ENCODE results near the gene AIFM2. TPM values are rescaled to one million over a fixed set of nuclear protein-coding genes. Genes with fewer than 3 reads are reported as not detected.
"Not testable (repeated sequence)": the region's sequence is repeated elsewhere in the genome, so short reads cannot be mapped to it uniquely, and the experiment has no call there.

AIFM2 gene
- 10 to 100 TPM in 3 of 4 donors, 1 to 10 TPM in 1; 3.8 to 15.7 (median 13.6) TPM for polyA plus RNA-seq
- long read RNA-seq, donor 1, partial matches to known transcripts, result 0 of 2 reads
- long read RNA-seq, donor 1, other reads (novel, unspliced or antisense), result 0 of 2 reads
- long read RNA-seq, donor 2, partial matches to known transcripts, result 0 of 9 reads
- long read RNA-seq, donor 2, other reads (novel, unspliced or antisense), result 9 of 9 reads
- long read RNA-seq, donor 3, result 0 reads
- long read RNA-seq, donor 4, result 0 reads
- long read RNA-seq, donor 5, result 0 reads
- long read RNA-seq, donor 6, result 0 reads
- long read RNA-seq, donor 7, result 0 reads
- long read RNA-seq, donor 8, result 0 reads
- long read RNA-seq, donor 9, result 0 reads
- long read RNA-seq, donor 10, partial matches to known transcripts, result 0 of 2 reads
- long read RNA-seq, donor 10, other reads (novel, unspliced or antisense), result 0 of 2 reads

DNA sequence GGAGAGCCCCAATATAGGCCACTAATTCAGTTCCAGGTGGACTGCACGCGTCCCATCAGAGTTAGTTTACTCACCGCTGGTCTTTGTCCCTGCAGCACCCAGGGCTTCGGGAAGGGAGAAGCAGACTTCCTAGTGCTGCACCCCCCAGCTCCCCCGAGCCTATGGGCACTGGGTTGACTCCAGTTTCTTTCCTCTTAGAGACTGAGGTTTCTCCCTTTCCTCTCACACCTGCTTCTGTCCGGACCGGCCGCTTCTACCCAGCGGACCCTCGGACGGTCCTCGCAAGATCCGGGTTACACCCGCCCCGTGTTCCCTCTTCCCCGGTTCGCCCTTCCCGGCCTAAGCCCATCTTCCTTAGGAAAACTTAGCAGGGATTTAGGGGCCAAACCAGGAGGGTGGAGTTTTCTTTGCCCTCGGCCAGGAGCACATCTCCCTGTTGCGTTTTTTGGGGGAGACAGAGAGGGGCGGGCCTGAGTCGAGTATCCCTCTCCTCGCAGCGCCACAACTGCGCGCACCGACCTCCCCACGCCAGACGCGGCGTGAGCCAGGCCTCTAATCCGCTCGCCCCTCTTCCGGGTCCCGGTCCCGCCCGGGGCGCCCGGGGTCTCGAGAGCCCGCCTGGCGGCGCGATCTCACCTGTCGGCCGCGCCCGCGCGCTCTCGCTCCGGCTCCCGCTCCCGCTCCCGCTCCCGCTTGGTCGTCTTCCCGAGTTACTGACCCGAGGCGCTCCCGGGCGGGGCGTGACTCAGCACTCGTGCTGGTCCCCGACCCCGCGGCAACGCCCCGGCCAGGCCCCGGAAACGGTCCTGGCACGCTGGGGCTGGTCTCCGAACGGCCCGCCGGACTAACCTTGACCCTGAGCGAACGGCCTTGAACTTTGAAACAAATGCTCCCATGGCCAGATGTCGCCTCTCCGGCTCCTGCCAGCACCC lies at the start of gene AIFM2:
Gene AIFM2, minus strand, starts transcription at position 728 of the 932 bp plus-strand sequence. CDS start 8,741 bp downstream, outside the sequence.
- Histone ChIP-seq H3K4me3 (ENCODE audit: low read depth in 1 of 3, low read length in 3 of 3) (peak within 1 kb of the TSS; percentile 56 to 89 (median 66)), H3K36me3 (ENCODE audit: control insufficient read depth in 3 of 3, insufficient read depth in 2 of 3, low read depth in 1 of 3, low read length in 3 of 3) (no peaks in the 10 kb centered on the region), H3K9me3 (ENCODE audit: control insufficient read depth in 2 of 2, insufficient read depth in 1 of 2, low read depth in 1 of 2, low read length in 1 of 2) (no peaks in the 10 kb centered on the region), H3K27ac (ENCODE audit: low read depth in 1 of 3, low read length in 2 of 3) (peak within 1 kb of the TSS; percentile 57 to 90 (median 87)), H3K27me3 (ENCODE audit: control insufficient read depth in 3 of 3, insufficient read depth in 3 of 3, low read length in 3 of 3) (no peaks in the 10 kb centered on the region), H3K4me1 (ENCODE audit: control insufficient read depth in 3 of 3, insufficient read depth in 2 of 3, low read depth in 1 of 3, low read length in 2 of 3) (peaks cover 0 to 8% (median 4%) of the 10 kb centered on the region in 3 donors)
- FAIRE-seq, result no peak
- 1 to 5% (median 5%) methylated on average over 61 to 80 of the region's 80 CpGs for WGBS, 3 donors
- DNase-seq, result peak; percentile 93 to 94

DNA sequence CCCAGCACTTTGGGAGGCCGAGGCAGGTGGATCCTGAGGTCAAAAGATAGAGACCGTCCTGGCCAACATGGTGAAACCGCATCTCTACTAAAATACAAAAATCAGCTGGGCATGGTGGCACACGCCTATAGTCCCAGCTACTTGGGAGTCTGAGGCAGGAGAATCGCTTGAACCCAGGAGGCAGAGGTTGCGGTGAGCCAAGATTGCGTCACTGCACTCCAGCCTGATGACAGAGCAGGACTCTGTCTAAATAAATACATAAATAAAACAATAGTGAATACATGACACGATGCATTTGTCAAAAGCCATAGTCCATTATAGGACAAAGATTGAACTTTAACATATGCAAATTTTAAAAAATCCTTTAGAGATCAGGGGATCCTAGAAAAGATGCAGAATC lies 46.6 kb upstream of the AIFM2 start:
- FAIRE-seq; H3K36me3 ChIP-seq (ENCODE audit: control insufficient read depth in 3 of 3, insufficient read depth in 2 of 3, low read depth in 1 of 3, low read length in 3 of 3); H3K27ac ChIP-seq (ENCODE audit: low read depth in 1 of 3, low read length in 2 of 3); DNase-seq; H3K4me3 ChIP-seq (ENCODE audit: low read depth in 1 of 3, low read length in 3 of 3); H3K4me1 ChIP-seq (ENCODE audit: control insufficient read depth in 3 of 3, insufficient read depth in 2 of 3, low read depth in 1 of 3, low read length in 2 of 3); H3K27me3 ChIP-seq (ENCODE audit: control insufficient read depth in 3 of 3, insufficient read depth in 3 of 3, low read length in 3 of 3); H3K9me3 ChIP-seq (ENCODE audit: control insufficient read depth in 2 of 2, insufficient read depth in 1 of 2, low read depth in 1 of 2, low read length in 1 of 2): not testable (repeated sequence)
- 93 to 95% (median 94%) methylated on average over 8 of the region's 8 CpGs for WGBS, 3 donors

GRCh38 chr10:70178139-70178725 lies 45.6 kb upstream of the AIFM2 start:
- H3K4me1 ChIP-seq (ENCODE audit: control insufficient read depth in 3 of 3, insufficient read depth in 2 of 3, low read depth in 1 of 3, low read length in 2 of 3), result no peaks in the 10 kb centered on the region
- DNase-seq (no peak), FAIRE-seq (no peak)
- peaks cover 0 to 3% (median 2%) of the 10 kb centered on the region in 3 donors for H3K27me3 ChIP-seq (ENCODE audit: control insufficient read depth in 3 of 3, insufficient read depth in 3 of 3, low read length in 3 of 3)
- WGBS, 3 donors, result 84 to 85% (median 85%) methylated on average over 4 of the region's 4 CpGs
- H3K9me3 ChIP-seq (ENCODE audit: control insufficient read depth in 2 of 2, insufficient read depth in 1 of 2, low read depth in 1 of 2, low read length in 1 of 2), result peaks cover 0 to 9% of the 10 kb centered on the region in 2 donors
- H3K36me3 ChIP-seq (ENCODE audit: control insufficient read depth in 3 of 3, insufficient read depth in 2 of 3, low read depth in 1 of 3, low read length in 3 of 3), result no peaks in the 10 kb centered on the region
- H3K4me3 ChIP-seq (ENCODE audit: low read depth in 1 of 3, low read length in 3 of 3), result no peak overlapping the region
- no peak overlapping the region for H3K27ac ChIP-seq (ENCODE audit: low read depth in 1 of 3, low read length in 2 of 3)

DNA sequence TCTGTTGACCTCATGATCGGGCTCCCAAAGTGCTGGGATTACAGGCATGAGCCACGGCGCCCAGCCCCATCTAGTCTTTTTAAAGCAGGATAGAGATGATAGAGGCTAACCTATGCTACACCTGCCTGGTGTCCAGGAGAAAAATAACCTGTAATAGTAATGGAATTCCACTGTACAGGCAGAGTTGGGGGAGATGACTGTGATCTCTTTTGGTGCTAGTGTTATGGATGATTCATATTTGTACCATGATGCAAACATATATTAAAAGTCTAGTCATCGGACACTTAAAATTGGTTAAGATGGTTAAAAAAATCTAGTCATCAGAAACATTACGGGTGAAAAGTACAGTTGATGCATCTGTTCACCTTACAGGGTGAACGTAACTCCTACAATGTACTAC lies 43.8 kb upstream of the AIFM2 start:
- Histone ChIP-seq H3K4me3 (ENCODE audit: low read depth in 1 of 3, low read length in 3 of 3) (no peak overlapping the region), H3K4me1 (ENCODE audit: control insufficient read depth in 3 of 3, insufficient read depth in 2 of 3, low read depth in 1 of 3, low read length in 2 of 3) (no peaks in the 10 kb centered on the region), H3K27me3 (ENCODE audit: control insufficient read depth in 3 of 3, insufficient read depth in 3 of 3, low read length in 3 of 3) (no peaks in the 10 kb centered on the region), H3K36me3 (ENCODE audit: control insufficient read depth in 3 of 3, insufficient read depth in 2 of 3, low read depth in 1 of 3, low read length in 3 of 3) (no peaks in the 10 kb centered on the region), H3K9me3 (ENCODE audit: control insufficient read depth in 2 of 2, insufficient read depth in 1 of 2, low read depth in 1 of 2, low read length in 1 of 2) (peaks cover 0 to 9% of the 10 kb centered on the region in 2 donors), H3K27ac (ENCODE audit: low read depth in 1 of 3, low read length in 2 of 3) (no peak overlapping the region)
- FAIRE-seq (no peak), DNase-seq (no peak)
- WGBS, 3 donors, result 76 to 81% (median 76%) methylated on average over 6 of the region's 6 CpGs

- H3K27me3 ChIP-seq (ENCODE audit: control insufficient read depth in 3 of 3, insufficient read depth in 3 of 3, low read length in 3 of 3), result no peaks in the 10 kb centered on the region
- no peaks in the 10 kb centered on the region for H3K36me3 ChIP-seq (ENCODE audit: control insufficient read depth in 3 of 3, insufficient read depth in 2 of 3, low read depth in 1 of 3, low read length in 3 of 3)
- H3K4me1 ChIP-seq (ENCODE audit: control insufficient read depth in 3 of 3, insufficient read depth in 2 of 3, low read depth in 1 of 3, low read length in 2 of 3), result peaks cover 0 to 2% (median 2%) of the 10 kb centered on the region in 3 donors
- H3K9me3 ChIP-seq (ENCODE audit: control insufficient read depth in 2 of 2, insufficient read depth in 1 of 2, low read depth in 1 of 2, low read length in 1 of 2), result peaks cover 0 to 7% of the 10 kb centered on the region in 2 donors
- WGBS, 3 donors, result 91 to 93% (median 91%) methylated on average over 3 of the region's 3 CpGs
- DNase-seq (no peak), FAIRE-seq (no peak)
- no peak overlapping the region for H3K27ac ChIP-seq (ENCODE audit: low read depth in 1 of 3, low read length in 2 of 3)
- no peak overlapping the region for H3K4me3 ChIP-seq (ENCODE audit: low read depth in 1 of 3, low read length in 3 of 3)
Measured at GRCh38 chr10:70175516-70175915, 42.9 kb upstream of the AIFM2 start.

GRCh38 chr10:70174058-70174741 lies 41.6 kb upstream of the AIFM2 start:
- Histone ChIP-seq H3K27me3 (ENCODE audit: control insufficient read depth in 3 of 3, insufficient read depth in 3 of 3, low read length in 3 of 3) (no peaks in the 10 kb centered on the region), H3K4me3 (ENCODE audit: low read depth in 1 of 3, low read length in 3 of 3) (no peak overlapping the region), H3K9me3 (ENCODE audit: control insufficient read depth in 2 of 2, insufficient read depth in 1 of 2, low read depth in 1 of 2, low read length in 1 of 2) (no peaks in the 10 kb centered on the region), H3K4me1 (ENCODE audit: control insufficient read depth in 3 of 3, insufficient read depth in 2 of 3, low read depth in 1 of 3, low read length in 2 of 3) (peaks cover 2 to 3% (median 2%) of the 10 kb centered on the region in 3 donors), H3K36me3 (ENCODE audit: control insufficient read depth in 3 of 3, insufficient read depth in 2 of 3, low read depth in 1 of 3, low read length in 3 of 3) (no peaks in the 10 kb centered on the region), H3K27ac (ENCODE audit: low read depth in 1 of 3, low read length in 2 of 3) (peak overlapping the region in 2 of 3 donors; percentile 42 to 43)
- peak in 1 of 2 donors; percentile 58 for DNase-seq
- 40 to 47% (median 41%) methylated on average over 4 of the region's 4 CpGs for WGBS, 3 donors
- no peak for FAIRE-seq

DNA sequence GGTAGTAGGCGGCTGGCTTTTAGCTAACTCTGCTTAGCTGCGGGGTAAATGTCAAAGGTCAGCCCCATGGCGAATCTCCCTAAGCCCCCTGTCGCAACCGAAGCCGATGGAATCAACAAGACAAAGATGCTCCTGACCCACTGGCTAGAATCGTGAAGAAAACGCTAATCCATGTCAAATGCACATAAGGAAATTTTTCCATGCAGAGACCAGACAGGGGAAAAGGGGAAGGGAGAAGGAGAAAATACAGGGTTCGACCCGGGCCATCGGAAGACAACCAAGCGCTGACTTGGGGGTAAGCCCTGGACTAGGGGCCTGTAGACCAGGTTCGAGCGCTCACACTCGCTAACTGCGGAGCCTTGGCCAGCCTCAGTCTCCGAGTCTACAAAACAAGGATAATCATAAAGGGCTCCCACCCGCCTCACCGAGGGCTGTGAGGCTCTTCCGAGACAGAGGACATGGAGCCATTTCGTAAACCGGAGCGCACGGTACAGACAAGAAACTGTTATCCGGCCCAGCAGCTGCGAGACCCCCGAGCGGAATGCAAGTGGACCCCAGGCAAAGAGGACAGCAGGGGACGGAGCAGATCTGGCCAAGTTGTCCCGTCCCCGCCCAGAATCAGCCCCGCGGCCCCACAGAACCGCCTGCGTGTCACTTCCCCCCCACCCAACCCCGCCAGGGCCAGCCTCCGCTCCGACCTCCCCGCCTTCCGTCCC lies 37.2 kb upstream of the AIFM2 start:
- Histone ChIP-seq H3K27me3 (ENCODE audit: control insufficient read depth in 3 of 3, insufficient read depth in 3 of 3, low read length in 3 of 3) (no peaks in the 10 kb centered on the region), H3K9me3 (ENCODE audit: control insufficient read depth in 2 of 2, insufficient read depth in 1 of 2, low read depth in 1 of 2, low read length in 1 of 2) (no peaks in the 10 kb centered on the region), H3K4me1 (ENCODE audit: control insufficient read depth in 3 of 3, insufficient read depth in 2 of 3, low read depth in 1 of 3, low read length in 2 of 3) (peaks cover 2 to 10% (median 10%) of the 10 kb centered on the region in 3 donors), H3K4me3 (ENCODE audit: low read depth in 1 of 3, low read length in 3 of 3) (peak overlapping the region; percentile 85 to 100 (median 89)), H3K27ac (ENCODE audit: low read depth in 1 of 3, low read length in 2 of 3) (peak overlapping the region; percentile 71 to 94 (median 88)), H3K36me3 (ENCODE audit: control insufficient read depth in 3 of 3, insufficient read depth in 2 of 3, low read depth in 1 of 3, low read length in 3 of 3) (peaks cover 0 to 4% (median 0%) of the 10 kb centered on the region in 3 donors)
- peak in 1 of 2 donors; percentile 32 for DNase-seq
- 0 to 1% (median 0%) methylated on average over 31 to 40 of the region's 40 CpGs for WGBS, 3 donors
- FAIRE-seq, result no peak

Measured in small intestine (tissue), 16 donors.